Nephron progenitor cell (in vitro differentiated cells): ENCODE data around the gene AP1M1.

Experiments
- DNase-seq: peaks from one replicate; pipeline ENCODE4 v3.0.0; 2021
- H3K27ac Mint-ChIP-seq: 2 replicates; pipeline ENCODE4 v1.8.0; 2021; ENCODE audit warnings: mild to moderate bottlenecking, moderate library complexity, mixed read lengths
- H3K27me3 Mint-ChIP-seq: 2 replicates; pipeline ENCODE4 v1.8.0; 2021; ENCODE audit warnings: mild to moderate bottlenecking, low read depth, mixed read lengths; ENCODE audit not compliant: poor library complexity
- H3K36me3 Mint-ChIP-seq: 2 replicates; pipeline ENCODE4 v1.8.0; 2021; ENCODE audit warnings: low read depth, mixed read lengths
- H3K4me1 Mint-ChIP-seq: 2 replicates; pipeline ENCODE4 v1.8.0; 2021; ENCODE audit warnings: mixed read lengths
- H3K4me3 Mint-ChIP-seq: 2 replicates; pipeline ENCODE4 v1.8.0; 2021; ENCODE audit warnings: mild to moderate bottlenecking, moderate library complexity, mixed read lengths
- H3K9me3 Mint-ChIP-seq: 2 replicates; pipeline ENCODE4 v1.8.0; 2021; ENCODE audit warnings: mild to moderate bottlenecking, moderate library complexity, mixed read lengths
- CTCF ChIP-seq: fragments of 200-600 bp; sonication (generic); IDR thresholded peaks from 2 replicates; pipeline ENCODE4 v1.5.0; 2021; ENCODE audit warnings: antibody characterized with exemption

Gene AP1M1

GRCh38 chr19:16228637-16229321, 31.1 kb downstream of the AP1M1 start:
- Mint-ChIP-seq H3K9me3 (no peaks in the 10 kb centered on the region), H3K36me3 (peaks cover 36% of the 10 kb centered on the region), H3K27me3 (no peaks in the 10 kb centered on the region), H3K4me3 (no peak overlapping the region), H3K27ac (no peak overlapping the region), H3K4me1 (no peaks in the 10 kb centered on the region)
- no peak for DNase-seq
- TF ChIP-seq CTCF = no peak

GRCh38 chr19:16229322-16229641, 31.6 kb downstream of the AP1M1 start:
- Mint-ChIP-seq H3K27me3 (no peaks in the 10 kb centered on the region), H3K27ac (peak overlapping the region; percentile 19), H3K9me3 (no peaks in the 10 kb centered on the region), H3K36me3 (peaks cover 33% of the 10 kb centered on the region), H3K4me3 (no peak overlapping the region), H3K4me1 (no peaks in the 10 kb centered on the region)
- no peak for TF ChIP-seq CTCF
- DNase-seq = no peak

- DNase-seq = no peak
- no peak overlapping the region for H3K4me3 Mint-ChIP-seq
- peaks cover 54% of the 10 kb centered on the region for H3K36me3 Mint-ChIP-seq
- H3K27ac Mint-ChIP-seq = peak overlapping the region; percentile 64
- no peaks in the 10 kb centered on the region for H3K4me1 Mint-ChIP-seq
- TF ChIP-seq CTCF = no peak
- H3K27me3 Mint-ChIP-seq = no peaks in the 10 kb centered on the region
- H3K9me3 Mint-ChIP-seq = peaks cover 10% of the 10 kb centered on the region
Measured at GRCh38 chr19:16232127-16232526, 34.4 kb downstream of the AP1M1 start.

GRCh38 chr19:16232568-16232967, 34.9 kb downstream of the AP1M1 start:
- Mint-ChIP-seq H3K36me3 (peaks cover 54% of the 10 kb centered on the region), H3K4me3 (no peak overlapping the region), H3K4me1 (no peaks in the 10 kb centered on the region), H3K9me3 (peaks cover 10% of the 10 kb centered on the region), H3K27ac (no peak overlapping the region), H3K27me3 (no peaks in the 10 kb centered on the region)
- no peak for TF ChIP-seq CTCF
- DNase-seq = no peak

GRCh38 chr19:16233081-16233776, 35.5 kb downstream of the AP1M1 start:
- TF ChIP-seq CTCF = no peak
- Mint-ChIP-seq H3K27ac (peak overlapping the region; percentile 65), H3K9me3 (peaks cover 10% of the 10 kb centered on the region), H3K4me1 (no peaks in the 10 kb centered on the region), H3K27me3 (no peaks in the 10 kb centered on the region), H3K4me3 (no peak overlapping the region), H3K36me3 (peaks cover 54% of the 10 kb centered on the region)
- no peak for DNase-seq
